Measurements from ENCODE around the gene OSBPL2.

OSBPL2 gene

GRCh38 chr20:62237801-62238568, at the start of gene OSBPL2:
Gene OSBPL2 (plus strand): TSS chr20:62238521. CDS start chr20:62256185, 17,664 bp downstream.
- DNase-seq: peak; percentile 100

GRCh38 chr20:62190639-62191411, 47.5 kb upstream of the OSBPL2 start:
- no peak for DNase-seq

- no peak for DNase-seq
These were observed 46.4 kb upstream of the OSBPL2 start for GRCh38 chr20:62191781-62192559.

GRCh38 chr20:62192635-62193034, 45.7 kb upstream of the OSBPL2 start:
- no peak for DNase-seq

- DNase-seq: no peak
These were observed 45.0 kb upstream of the OSBPL2 start for GRCh38 chr20:62193079-62194025.

- no peak for DNase-seq
These were observed 43.3 kb upstream of the OSBPL2 start for GRCh38 chr20:62195075-62195405.

- DNase-seq: no peak
These were observed 42.6 kb upstream of the OSBPL2 start for GRCh38 chr20:62195736-62196135.

GRCh38 chr20:62196286-62196685, 42.0 kb upstream of the OSBPL2 start:
- no peak for DNase-seq

GRCh38 chr20:62197311-62197710, 41.0 kb upstream of the OSBPL2 start:
- no peak for DNase-seq

- DNase-seq: no peak
These were observed 40.5 kb upstream of the OSBPL2 start for GRCh38 chr20:62197801-62198200.

- no peak for DNase-seq
These were observed 39.8 kb upstream of the OSBPL2 start for GRCh38 chr20:62198496-62198895.

GRCh38 chr20:62198931-62199330, 39.4 kb upstream of the OSBPL2 start:
- no peak for DNase-seq

- no peak for DNase-seq
These were observed 37.7 kb upstream of the OSBPL2 start for GRCh38 chr20:62200491-62201172.

GRCh38 chr20:62201173-62202082, 36.9 kb upstream of the OSBPL2 start:
- DNase-seq: no peak

- no peak for DNase-seq
These were observed 36.3 kb upstream of the OSBPL2 start for GRCh38 chr20:62202083-62202395.

GRCh38 chr20:62202676-62203377, 35.5 kb upstream of the OSBPL2 start:
- no peak for DNase-seq

- no peak for DNase-seq
These were observed 34.8 kb upstream of the OSBPL2 start for GRCh38 chr20:62203378-62204030.

- peak; percentile 14 for DNase-seq
These were observed 32.5 kb upstream of the OSBPL2 start for GRCh38 chr20:62205618-62206387.

- no peak for DNase-seq
These were observed 31.9 kb upstream of the OSBPL2 start for GRCh38 chr20:62206388-62206775.
